Measurements from ENCODE around the gene MYOF. TPM values are rescaled to one million over a fixed set of nuclear protein-coding genes. Genes with fewer than 3 reads are reported as not detected.

The MYOF gene
- polyA plus RNA-seq, 3 donors: 9.7 to 29.1 (median 14.5) TPM

- H2AFZ ChIP-seq (ENCODE audit: insufficient read depth, low read depth, low read length, poor library complexity, severe bottlenecking): no peak overlapping the region
- TF ChIP-seq CTCF (IDR thresholded peaks at IDR 0.05): no peak
- no peak for DNase-seq
- no peaks in the 10 kb centered on the region for H3K9me3 ChIP-seq (replicated peaks in 1 of 2; ENCODE audit: control insufficient read depth in 1 of 2, insufficient read depth in 1 of 2, low read length in 2 of 2)
- intact Hi-C loops (cut with micrococcal nuclease): no loop called here
- H3K9ac ChIP-seq (ENCODE audit: insufficient read depth, low read length, poor library complexity, severe bottlenecking): no peak overlapping the region
- Mint-ChIP-seq H3K36me3 (no peaks in the 10 kb centered on the region), H3K27ac (no peak overlapping the region), H3K9me3 (peaks cover 0 to 7% (median 5%) of the 10 kb centered on the region in 7 donors), H3K27me3 (ENCODE audit: low read depth in 3 of 3) (peaks cover 0 to 3% (median 0%) of the 10 kb centered on the region in 3 donors), H3K4me1 (no peaks in the 10 kb centered on the region), H3K4me3 (no peak overlapping the region)
- no peak overlapping the region for H3K4me3 ChIP-seq (replicated peaks in 1 of 3; ENCODE audit: low read depth in 2 of 3, low read length in 3 of 3)
- no peaks in the 10 kb centered on the region for H4K20me1 ChIP-seq (ENCODE audit: insufficient read depth, low read length)
- H3K4me1 ChIP-seq (ENCODE audit: control insufficient read depth in 1 of 2, insufficient read depth in 2 of 2, low read length in 2 of 2): no peaks in the 10 kb centered on the region
- H3K27me3 ChIP-seq (ENCODE audit: control insufficient read depth in 2 of 2, insufficient read depth in 2 of 2, low read length in 2 of 2): no peaks in the 10 kb centered on the region
- no peak overlapping the region for H3K27ac ChIP-seq (ENCODE audit: low read depth in 1 of 2, low read length in 2 of 2)
- no peaks in the 10 kb centered on the region for H3K79me2 ChIP-seq (ENCODE audit: insufficient read depth, low read length)
- H3K36me3 ChIP-seq (replicated peaks in 1 of 2; ENCODE audit: control insufficient read depth in 1 of 2, insufficient read depth in 2 of 2, low read length in 2 of 2): no peaks in the 10 kb centered on the region
- H3K4me2 ChIP-seq (replicated peaks; ENCODE audit: extremely low read depth, low read length, poor library complexity, severe bottlenecking): no peak overlapping the region
Observed at GRCh38 chr10:93271347-93271746, 210.8 kb downstream of the MYOF start.

GRCh38 chr10:93269281-93269680, 212.9 kb downstream of the MYOF start:
- peaks cover 0 to 7% (median 5%) of the 10 kb centered on the region in 7 donors for H3K9me3 Mint-ChIP-seq
- Histone ChIP-seq H3K9ac (ENCODE audit: insufficient read depth, low read length, poor library complexity, severe bottlenecking) (no peak overlapping the region), H3K27ac (ENCODE audit: low read depth in 1 of 2, low read length in 2 of 2) (no peak overlapping the region), H3K27me3 (ENCODE audit: control insufficient read depth in 2 of 2, insufficient read depth in 2 of 2, low read length in 2 of 2) (no peaks in the 10 kb centered on the region), H3K79me2 (ENCODE audit: insufficient read depth, low read length) (no peaks in the 10 kb centered on the region), H3K9me3 (replicated peaks in 1 of 2; ENCODE audit: control insufficient read depth in 1 of 2, insufficient read depth in 1 of 2, low read length in 2 of 2) (no peaks in the 10 kb centered on the region), H4K20me1 (ENCODE audit: insufficient read depth, low read length) (no peaks in the 10 kb centered on the region), H3K4me1 (ENCODE audit: control insufficient read depth in 1 of 2, insufficient read depth in 2 of 2, low read length in 2 of 2) (no peaks in the 10 kb centered on the region), H3K36me3 (replicated peaks in 1 of 2; ENCODE audit: control insufficient read depth in 1 of 2, insufficient read depth in 2 of 2, low read length in 2 of 2) (no peaks in the 10 kb centered on the region), H3K4me3 (replicated peaks in 1 of 3; ENCODE audit: low read depth in 2 of 3, low read length in 3 of 3) (no peak overlapping the region), H2AFZ (ENCODE audit: insufficient read depth, low read depth, low read length, poor library complexity, severe bottlenecking) (no peak overlapping the region), H3K4me2 (replicated peaks; ENCODE audit: extremely low read depth, low read length, poor library complexity, severe bottlenecking) (no peak overlapping the region)
- no peaks in the 10 kb centered on the region for H3K4me1 Mint-ChIP-seq
- H3K36me3 Mint-ChIP-seq: no peaks in the 10 kb centered on the region
- no peak for TF ChIP-seq CTCF (IDR thresholded peaks at IDR 0.05)
- WGBS (ENCODE audit: insufficient coverage): no CpG with 5 or more reads among the region's 3 CpGs
- intact Hi-C loops (cut with micrococcal nuclease): no loop called here
- no peak overlapping the region for H3K4me3 Mint-ChIP-seq
- H3K27me3 Mint-ChIP-seq (ENCODE audit: low read depth in 3 of 3): peaks cover 0 to 3% (median 0%) of the 10 kb centered on the region in 3 donors
- no peak overlapping the region for H3K27ac Mint-ChIP-seq
- no peak for DNase-seq
